ENCODE measurements around the gene MRGPRX1. TPM values are rescaled to one million over a fixed set of nuclear protein-coding genes. Genes with fewer than 3 reads are reported as not detected.
"Not testable (repeated sequence)": the region's sequence is repeated elsewhere in the genome, so short reads cannot be mapped to it uniquely, and the experiment has no call there.

MRGPRX1 gene
- total RNA-seq, 2 donors from 2014 or later, result not detected

DNA sequence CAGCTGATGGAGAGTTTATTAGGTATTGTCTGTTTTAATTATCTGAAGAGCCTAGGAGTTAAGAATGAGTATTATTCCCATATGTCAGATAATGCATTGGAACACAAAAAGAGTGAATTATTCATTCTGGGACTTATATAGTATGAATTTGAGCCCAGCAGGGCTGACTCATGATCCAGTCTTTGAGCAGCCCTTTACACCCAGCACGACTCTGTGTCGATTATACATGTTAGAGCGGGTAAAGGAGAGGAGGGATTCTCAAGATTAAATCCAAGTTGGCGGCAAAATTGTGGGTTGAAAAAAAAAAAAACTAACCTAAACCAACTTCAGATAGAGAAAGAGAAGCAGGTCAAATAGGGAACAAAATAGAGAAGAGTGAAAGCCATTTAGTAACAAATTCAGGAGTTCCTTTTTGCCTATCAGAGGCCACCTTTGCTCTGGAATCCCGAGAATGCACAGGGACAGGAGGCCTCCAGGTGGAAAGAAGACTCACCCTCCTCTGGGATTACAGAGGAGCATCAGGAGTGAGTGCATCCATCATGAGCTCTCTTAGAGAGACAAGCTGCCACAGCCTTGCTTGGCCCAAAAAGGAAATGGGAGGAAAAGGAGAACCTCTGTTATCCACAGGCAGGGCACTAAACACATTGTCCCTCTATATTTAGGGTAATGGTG is 3.1 kb downstream of the MRGPRX1 start:
- H3K9me3 ChIP-seq, result no peaks in the 10 kb centered on the region
- DNase-seq (ENCODE audit: low spot score), result no peak
- intact Hi-C loops (cut with DNase I), result no loop called here
- H3K27ac ChIP-seq, result no peak overlapping the region
- no peaks in the 10 kb centered on the region for H3K27me3 ChIP-seq (replicated peaks; ENCODE audit: insufficient read depth)
- no peaks in the 10 kb centered on the region for H3K36me3 ChIP-seq
- 76% methylated on average over 5 of the region's 5 CpGs for WGBS
- no peak overlapping the region for H3K4me3 ChIP-seq
- H3K4me1 ChIP-seq (replicated peaks), result no peaks in the 10 kb centered on the region
- no peak for TF ChIP-seq POLR2A (IDR thresholded peaks at IDR 0.05)

DNA sequence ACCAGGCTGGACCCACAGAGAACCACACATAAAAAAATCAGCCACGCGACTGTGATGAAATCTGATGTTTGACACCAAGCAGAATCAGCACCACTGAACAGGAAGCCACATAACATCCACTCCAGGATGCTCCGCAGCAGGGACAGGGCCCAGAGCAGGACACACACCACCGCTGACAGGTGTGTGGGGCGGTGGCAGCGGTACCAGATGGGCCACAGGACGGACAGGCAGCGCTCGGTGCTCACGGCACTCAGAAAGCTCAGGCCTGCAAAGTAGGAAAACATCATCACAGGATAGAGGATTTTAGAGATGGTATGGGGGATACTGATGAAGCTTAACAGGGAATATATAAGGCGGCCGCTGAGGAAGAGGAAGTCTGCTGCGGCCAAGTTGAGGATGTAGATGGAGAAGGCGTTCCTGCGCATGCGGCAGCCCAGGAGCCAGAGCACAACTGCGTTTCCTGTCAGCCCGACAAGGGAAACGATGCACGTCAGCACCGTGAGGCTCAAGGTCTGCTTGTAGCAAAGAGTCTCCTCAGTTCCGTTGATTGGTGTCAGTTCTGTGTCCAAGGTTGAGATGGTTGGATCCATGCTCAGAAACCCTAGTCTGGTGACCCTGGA is 4.9 kb downstream of the MRGPRX1 start:
- 84% methylated on average over 22 of the region's 22 CpGs for WGBS
- TF ChIP-seq POLR2AphosphoS5 (IDR thresholded peaks at IDR 0.05), result no peak
- TF ChIP-seq, protein P1, sequence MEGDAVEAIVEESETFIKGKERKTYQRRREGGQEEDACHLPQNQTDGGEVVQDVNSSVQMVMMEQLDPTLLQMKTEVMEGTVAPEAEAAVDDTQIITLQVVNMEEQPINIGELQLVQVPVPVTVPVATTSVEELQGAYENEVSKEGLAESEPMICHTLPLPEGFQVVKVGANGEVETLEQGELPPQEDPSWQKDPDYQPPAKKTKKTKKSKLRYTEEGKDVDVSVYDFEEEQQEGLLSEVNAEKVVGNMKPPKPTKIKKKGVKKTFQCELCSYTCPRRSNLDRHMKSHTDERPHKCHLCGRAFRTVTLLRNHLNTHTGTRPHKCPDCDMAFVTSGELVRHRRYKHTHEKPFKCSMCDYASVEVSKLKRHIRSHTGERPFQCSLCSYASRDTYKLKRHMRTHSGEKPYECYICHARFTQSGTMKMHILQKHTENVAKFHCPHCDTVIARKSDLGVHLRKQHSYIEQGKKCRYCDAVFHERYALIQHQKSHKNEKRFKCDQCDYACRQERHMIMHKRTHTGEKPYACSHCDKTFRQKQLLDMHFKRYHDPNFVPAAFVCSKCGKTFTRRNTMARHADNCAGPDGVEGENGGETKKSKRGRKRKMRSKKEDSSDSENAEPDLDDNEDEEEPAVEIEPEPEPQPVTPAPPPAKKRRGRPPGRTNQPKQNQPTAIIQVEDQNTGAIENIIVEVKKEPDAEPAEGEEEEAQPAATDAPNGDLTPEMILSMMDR (IDR thresholded peaks at IDR 0.05), result no peak
- TF ChIP-seq POLR2A (IDR thresholded peaks at IDR 0.05), result no peak
- no peaks in the 10 kb centered on the region for H3K36me3 ChIP-seq
- no peak for DNase-seq (ENCODE audit: low spot score)
- H3K4me3 ChIP-seq, result no peak overlapping the region
- H3K4me1 ChIP-seq (replicated peaks), result no peaks in the 10 kb centered on the region
- no peaks in the 10 kb centered on the region for H3K9me3 ChIP-seq
- no peaks in the 10 kb centered on the region for H3K27me3 ChIP-seq (replicated peaks; ENCODE audit: insufficient read depth)
- intact Hi-C loops (cut with DNase I), result no loop called here
- H3K27ac ChIP-seq, result no peak overlapping the region

DNA sequence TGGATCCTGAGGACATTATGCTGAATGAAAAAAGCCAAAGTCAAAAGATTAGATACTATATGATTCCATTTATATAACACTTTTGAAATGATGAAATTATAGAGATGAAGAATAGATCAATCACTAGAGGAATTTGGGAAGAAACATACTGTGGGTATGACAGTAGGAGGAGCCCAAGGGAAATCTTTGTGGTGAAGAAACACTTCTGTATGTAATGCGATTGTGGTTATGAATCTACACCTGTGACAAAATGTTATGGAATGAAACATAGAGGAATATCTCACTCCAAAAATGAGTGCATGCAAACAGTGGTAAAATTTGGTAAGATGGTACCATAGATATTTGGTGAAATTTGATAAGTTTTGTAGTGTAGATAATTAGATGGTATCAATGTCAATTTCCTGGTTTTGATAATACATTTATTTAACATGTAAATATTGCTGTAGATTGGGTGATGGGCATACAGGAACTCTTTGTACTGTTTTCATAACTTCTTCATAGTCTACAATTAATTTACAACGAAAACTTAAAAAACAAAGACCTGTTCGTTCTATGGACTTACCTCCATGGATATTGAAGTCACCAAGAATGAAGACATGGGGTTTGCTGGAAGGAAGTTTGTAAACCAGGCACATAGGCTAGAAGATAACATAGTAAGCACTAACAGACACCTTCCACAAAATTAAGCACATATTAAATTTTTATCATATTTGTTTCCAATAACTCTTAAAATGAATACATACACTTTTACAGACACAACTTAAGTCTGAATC is 11.5 kb downstream of the MRGPRX1 start:
- no peak for DNase-seq (ENCODE audit: low spot score)
- Histone ChIP-seq H3K36me3 (no peaks in the 10 kb centered on the region), H3K27me3 (replicated peaks; ENCODE audit: insufficient read depth) (no peaks in the 10 kb centered on the region), H3K27ac (no peak overlapping the region), H3K4me3 (no peak overlapping the region), H3K4me1 (replicated peaks) (no peaks in the 10 kb centered on the region), H3K9me3 (no peaks in the 10 kb centered on the region)
- 72% methylated on average over 3 of the region's 3 CpGs for WGBS
- intact Hi-C loops (cut with DNase I), result no loop called here
- TF ChIP-seq, protein P1 (IDR thresholded peaks at IDR 0.05), result no peak
- no peak for TF ChIP-seq POLR2A (IDR thresholded peaks at IDR 0.05)
- TF ChIP-seq POLR2AphosphoS5 (IDR thresholded peaks at IDR 0.05), result no peak

DNA sequence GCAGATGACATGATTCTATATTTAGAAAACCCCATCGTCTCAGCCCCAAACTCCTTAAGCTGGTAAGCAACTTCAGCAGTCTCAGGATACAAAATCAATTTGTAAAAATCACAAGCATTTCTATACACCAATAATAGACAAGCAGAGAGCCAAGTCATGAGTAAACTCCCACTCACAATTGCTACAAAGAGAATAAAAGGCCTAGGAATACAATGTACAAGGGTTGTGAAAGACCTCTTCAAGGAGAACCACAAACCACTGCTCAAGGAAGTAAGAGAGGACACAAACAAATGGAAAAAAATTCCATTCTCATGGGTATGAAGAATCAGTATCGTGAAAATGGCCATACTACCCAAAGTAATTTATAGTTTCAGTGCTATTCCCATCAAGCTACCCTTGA is 13.8 kb downstream of the MRGPRX1 start:
- H3K27ac ChIP-seq; H3K27me3 ChIP-seq (replicated peaks; ENCODE audit: insufficient read depth); DNase-seq (ENCODE audit: low spot score); intact Hi-C loops (cut with DNase I); H3K9me3 ChIP-seq; H3K36me3 ChIP-seq; H3K4me1 ChIP-seq (replicated peaks); H3K4me3 ChIP-seq: not testable (repeated sequence)
- WGBS, result 73% methylated on average over 2 of the region's 2 CpGs

DNA sequence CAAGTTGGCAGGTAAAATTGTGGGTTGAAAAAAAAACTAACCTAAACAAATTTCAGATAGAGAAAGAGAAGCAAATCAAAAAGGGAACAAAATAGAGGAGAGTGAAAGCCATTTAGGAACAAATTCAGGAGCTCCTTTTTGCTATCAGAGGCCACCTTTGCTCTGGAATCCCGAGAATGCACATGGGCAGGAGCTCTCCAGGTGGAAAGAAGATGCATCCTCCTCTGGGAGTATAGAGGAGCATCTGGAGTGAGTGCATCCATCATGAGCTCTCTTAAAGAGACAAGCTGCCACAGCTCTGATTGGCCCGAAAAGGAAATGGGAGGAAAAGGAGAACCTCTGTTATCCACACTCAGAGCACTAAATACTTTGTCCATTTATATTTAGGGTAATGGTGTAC is 26.3 kb downstream of the MRGPRX1 start:
- intact Hi-C loops (cut with DNase I), result no loop called here
- no peak overlapping the region for H3K27ac ChIP-seq
- H3K27me3 ChIP-seq (replicated peaks; ENCODE audit: insufficient read depth), result no peaks in the 10 kb centered on the region
- DNase-seq (ENCODE audit: low spot score), result no peak
- no peak for TF ChIP-seq POLR2AphosphoS5 (IDR thresholded peaks at IDR 0.05)
- TF ChIP-seq, protein P1 (IDR thresholded peaks at IDR 0.05), result no peak
- no peak for TF ChIP-seq POLR2A (IDR thresholded peaks at IDR 0.05)
- H3K9me3 ChIP-seq, result no peaks in the 10 kb centered on the region
- no peak overlapping the region for H3K4me3 ChIP-seq
- H3K4me1 ChIP-seq (replicated peaks), result no peaks in the 10 kb centered on the region
- WGBS, result 70% methylated on average over 2 of the region's 2 CpGs
- H3K36me3 ChIP-seq, result no peaks in the 10 kb centered on the region
